Endothelial cell of umbilical vein (primary cell): ENCODE results near the gene LHFPL2. TPM values are rescaled to one million over a fixed set of nuclear protein-coding genes. Genes with fewer than 3 reads are reported as not detected.

Source experiments
- BruUV-seq: library from RNA; stranded (reverse); fragments of 400-500 nt; replicated peaks from 2 replicates; lab custom pipeline; 2021; lab: Mats Ljungman, UMichigan
- CTCF ChIA-PET: fragments of 300-600, 350-600 bp; sonication (Branson Sonifier 250); formaldehyde crosslinking; loops from one replicate; lab custom pipeline; 2021; ENCODE audit warnings: antibody characterized with exemption, inconsistent platforms; lab: Charles Lee
- POLR2A ChIA-PET: fragments of 300-600, 350-600 bp; sonication (Branson Sonifier 250); formaldehyde crosslinking; loops from one replicate; lab custom pipeline; 2021; ENCODE audit warnings: antibody characterized with exemption, inconsistent platforms; lab: Charles Lee
- DNase-seq: peaks from one replicate; pipeline ENCODE4 v3.0.0-alpha.2; 2011; ENCODE audit warnings: low read depth, low spot score
- FAIRE-seq: peaks from 2 replicates; lab custom pipeline; 2011; peaks lifted over from hg19 to GRCh38; lab: Jason Lieb, UNC
- H2AFZ ChIP-seq: 2 replicates; pipeline ENCODE4 v1.6.0; 2012; ENCODE audit warnings: low read depth, low read length, control low read depth, inconsistent platforms
- H3K27ac ChIP-seq: 2 replicates; pipeline ENCODE4 v1.5.1; 2011; ENCODE audit warnings: low read depth, mild to moderate bottlenecking, control low read depth, low read length, moderate library complexity; ENCODE audit not compliant: insufficient read depth
- H3K27me3 ChIP-seq, 2 experiments: 2 replicates each; pipeline versions ENCODE4 v1.6.0 to v1.6.1; 2011; ENCODE audit warnings: low read length in 2 of 2, mixed read lengths in 1 of 2; ENCODE audit not compliant: control insufficient read depth in 2 of 2, insufficient read depth in 2 of 2
- H3K36me3 ChIP-seq, 2 experiments: 2 replicates in 1 of 2; 3 replicates in 1 of 2; pipeline ENCODE4 v1.5.1; 2011; ENCODE audit warnings: low read length in 2 of 2, mild to moderate bottlenecking in 1 of 2, moderate library complexity in 1 of 2; ENCODE audit not compliant: control insufficient read depth in 2 of 2, insufficient read depth in 2 of 2; ENCODE audit errors: extremely low read depth in 1 of 2
- H3K4me1 ChIP-seq: 3 replicates; pipeline ENCODE4 v1.5.1; 2011; ENCODE audit warnings: mild to moderate bottlenecking, low read length; ENCODE audit not compliant: control insufficient read depth, insufficient read depth; ENCODE audit errors: extremely low read depth
- H3K4me2 ChIP-seq: 2 replicates; pipeline ENCODE4 v1.6.1; 2011; ENCODE audit warnings: low read length, control low read depth, mixed read lengths; ENCODE audit not compliant: insufficient read depth
- H3K4me3 ChIP-seq, 3 experiments: fragments of 200-600 bp in 1 of 3; sonication (generic), shearing (Covaris generic) in 1 of 3; replicated peaks in 1 of 3; 2 replicates each; pipeline ENCODE4 v1.5.1; 2011 to 2016; ENCODE audit warnings: control low read depth in 3 of 3, low read length in 3 of 3, mild to moderate bottlenecking in 2 of 3, inconsistent platforms in 1 of 3, low read depth in 1 of 3, moderate library complexity in 1 of 3; ENCODE audit not compliant: insufficient read depth in 1 of 3
- H3K79me2 ChIP-seq: 2 replicates; pipeline ENCODE4 v1.6.0; 2012; ENCODE audit warnings: low read length, inconsistent platforms; ENCODE audit not compliant: control insufficient read depth, insufficient read depth
- H3K9ac ChIP-seq: replicated peaks from 2 replicates; pipeline ENCODE3; 2011; ENCODE audit warnings: low read length, control low read depth; ENCODE audit not compliant: insufficient read depth; ENCODE audit errors: extremely low read depth
- H3K9me1 ChIP-seq: replicated peaks from 3 replicates; pipeline ENCODE4 v1.6.0; 2011; ENCODE audit warnings: mild to moderate bottlenecking, low read length; ENCODE audit not compliant: control insufficient read depth, insufficient read depth; ENCODE audit errors: extremely low read depth
- H3K9me3 ChIP-seq: replicated peaks from 2 replicates; pipeline ENCODE4 v1.5.1; 2012; ENCODE audit warnings: low read length, inconsistent platforms; ENCODE audit not compliant: control insufficient read depth, insufficient read depth
- H4K20me1 ChIP-seq: replicated peaks from 2 replicates; pipeline ENCODE3; 2011; ENCODE audit warnings: mild to moderate bottlenecking, low read length; ENCODE audit not compliant: control insufficient read depth, insufficient read depth; ENCODE audit errors: extremely low read depth
- EZH2 ChIP-seq: IDR thresholded peaks from 2 replicates; pipeline ENCODE4 v1.6.1; 2012; ENCODE audit warnings: borderline replicate concordance, low read depth, mild to moderate bottlenecking, moderate library complexity, low read length, inconsistent platforms; ENCODE audit not compliant: severe bottlenecking
- FOS ChIP-seq: IDR thresholded peaks from 2 replicates; pipeline ENCODE4 v1.6.1; 2011; ENCODE audit warnings: mild to moderate bottlenecking, low read length, moderate library complexity, borderline replicate concordance; ENCODE audit not compliant: insufficient read depth
- GATA2 ChIP-seq: IDR thresholded peaks from 2 replicates; pipeline ENCODE4 v1.7.0; 2011; ENCODE audit warnings: low read depth, mild to moderate bottlenecking, moderate library complexity, mixed read lengths, low read length; ENCODE audit not compliant: insufficient read length, insufficient read depth
- JUN ChIP-seq: IDR thresholded peaks from 2 replicates; pipeline ENCODE4 v1.6.1; 2011; ENCODE audit warnings: borderline replicate concordance, low read depth; ENCODE audit not compliant: insufficient read length, insufficient read depth
- MYC ChIP-seq: IDR thresholded peaks from one replicate; pipeline ENCODE4 v1.6.1; 2011; ENCODE audit warnings: mild to moderate bottlenecking, low read depth, low read length
- POLR2A ChIP-seq: IDR thresholded peaks from 2 replicates; pipeline ENCODE4 v1.6.1; 2012; ENCODE audit warnings: low read depth, mild to moderate bottlenecking, control low read depth, low read length
- POLR2AphosphoS5 ChIP-seq: IDR thresholded peaks from 2 replicates; pipeline ENCODE4 v1.6.1; 2012; ENCODE audit warnings: low read depth, mild to moderate bottlenecking, control low read depth, low read length, moderate library complexity; ENCODE audit not compliant: insufficient read depth
- dilution Hi-C: fragments of 300-500 bp; cut with MboI; formaldehyde crosslinking; loops from one replicate; pipeline ENCODE4 v1.15.0; 2019; ENCODE audit warnings: low sequenced_read_pairs; ENCODE audit not compliant: extremely low pct_ligation_motif_present
- intact Hi-C: fragments of 100-400 bp; cut with micrococcal nuclease; formaldehyde crosslinking; loops from one replicate; pipeline ENCODE4 v1.10.0; 2022
- polyA plus RNA-seq, 4 experiments: library from polyadenylated mRNA; depleted of rRNA in 3 of 4; stranded (reverse) in 3 of 4; unstranded in 1 of 4; fragments of >200 nt; gene quantifications; 2 replicates each; pipeline versions ENCODE4 v1.2.1 to v1.2.3, GENCODE V29; 2011 to 2012; ENCODE audit warnings: missing spikeins in 1 of 4
- total RNA-seq: library from RNA; stranded (reverse); gene quantifications from 2 replicates; pipeline ENCODE4 v1.2.3, GENCODE V29; 2021
- TF ChIP-seq, protein P1 (sequence below): IDR thresholded peaks from 2 replicates; pipeline ENCODE4 v1.6.1; 2011; ENCODE audit not compliant: insufficient read depth, insufficient read length
- TF ChIP-seq, protein P2 (sequence below), 2 donors: IDR thresholded peaks; 1 replicate in 1 of 2; 2 replicates in 1 of 2; pipeline ENCODE4 v1.5.1; 2011; ENCODE audit warnings: low read length in 2 of 2, mild to moderate bottlenecking in 2 of 2, moderate library complexity in 2 of 2, control low read depth in 1 of 2, inconsistent platforms in 1 of 2, low read depth in 1 of 2; ENCODE audit not compliant: insufficient read depth in 1 of 2; ENCODE audit errors: extremely low read depth in 1 of 2

The LHFPL2 gene
- total and polyA plus RNA-seq, 2 donors (not counting 3 experiments of a cell fraction or from before 2014, with no cell fraction given): 9.6 to 36.3 TPM

DNA sequence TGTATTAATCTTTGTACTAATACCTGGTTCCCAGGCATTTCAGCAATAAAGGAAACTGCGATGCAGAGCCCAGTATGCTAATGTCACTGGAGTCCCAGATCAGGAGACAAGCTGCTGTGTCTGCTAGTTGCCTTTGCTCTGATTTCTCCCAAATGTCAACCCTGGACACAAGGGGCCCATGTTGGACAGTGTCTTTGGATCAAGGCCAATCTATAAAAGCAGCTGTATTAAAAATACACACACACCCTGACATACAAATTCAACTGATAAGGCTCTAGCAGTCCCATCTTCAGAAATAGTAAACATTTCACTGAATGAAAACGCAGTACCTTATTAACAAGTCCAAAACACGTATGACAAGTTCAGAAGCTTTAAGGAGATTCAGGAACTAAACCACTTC lies 18.9 kb downstream of the LHFPL2 start:
- no peak overlapping the region for H3K4me3 ChIP-seq
- H3K9me1 ChIP-seq: no peaks in the 10 kb centered on the region
- DNase-seq: no peak
- ChIA-PET CTCF (interaction anchor here (0.8 to 1.3 kb wide), 4 partner anchors 18 to 158 kb away, joined by 3 to 4 read pairs (median 3); partner anchors contain the start of gene LHFPL2), POLR2A (no interaction called here)
- H3K9me3 ChIP-seq: no peaks in the 10 kb centered on the region
- FAIRE-seq: no peak
- TF ChIP-seq JUN: no peak
- no peak for TF ChIP-seq POLR2AphosphoS5
- no peak for TF ChIP-seq GATA2
- TF ChIP-seq, protein P1, sequence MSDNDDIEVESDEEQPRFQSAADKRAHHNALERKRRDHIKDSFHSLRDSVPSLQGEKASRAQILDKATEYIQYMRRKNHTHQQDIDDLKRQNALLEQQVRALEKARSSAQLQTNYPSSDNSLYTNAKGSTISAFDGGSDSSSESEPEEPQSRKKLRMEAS: no peak
- TF ChIP-seq FOS: no peak
- no peak for TF ChIP-seq EZH2
- TF ChIP-seq, protein P2, sequence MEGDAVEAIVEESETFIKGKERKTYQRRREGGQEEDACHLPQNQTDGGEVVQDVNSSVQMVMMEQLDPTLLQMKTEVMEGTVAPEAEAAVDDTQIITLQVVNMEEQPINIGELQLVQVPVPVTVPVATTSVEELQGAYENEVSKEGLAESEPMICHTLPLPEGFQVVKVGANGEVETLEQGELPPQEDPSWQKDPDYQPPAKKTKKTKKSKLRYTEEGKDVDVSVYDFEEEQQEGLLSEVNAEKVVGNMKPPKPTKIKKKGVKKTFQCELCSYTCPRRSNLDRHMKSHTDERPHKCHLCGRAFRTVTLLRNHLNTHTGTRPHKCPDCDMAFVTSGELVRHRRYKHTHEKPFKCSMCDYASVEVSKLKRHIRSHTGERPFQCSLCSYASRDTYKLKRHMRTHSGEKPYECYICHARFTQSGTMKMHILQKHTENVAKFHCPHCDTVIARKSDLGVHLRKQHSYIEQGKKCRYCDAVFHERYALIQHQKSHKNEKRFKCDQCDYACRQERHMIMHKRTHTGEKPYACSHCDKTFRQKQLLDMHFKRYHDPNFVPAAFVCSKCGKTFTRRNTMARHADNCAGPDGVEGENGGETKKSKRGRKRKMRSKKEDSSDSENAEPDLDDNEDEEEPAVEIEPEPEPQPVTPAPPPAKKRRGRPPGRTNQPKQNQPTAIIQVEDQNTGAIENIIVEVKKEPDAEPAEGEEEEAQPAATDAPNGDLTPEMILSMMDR (IDR thresholded peaks at IDR 0.05; ENCODE audit: extremely low read depth in 1 of 2, insufficient read depth in 1 of 2, low read depth in 1 of 2, low read length in 2 of 2): no peak
- no peak for TF ChIP-seq POLR2A
- TF ChIP-seq MYC: no peak
- H2AFZ ChIP-seq: no peak overlapping the region
- H4K20me1 ChIP-seq: no peaks in the 10 kb centered on the region
- H3K9ac ChIP-seq: no peak overlapping the region
- no peak overlapping the region for H3K4me2 ChIP-seq
- BruUV-seq: no TSS peak
- H3K36me3 ChIP-seq: peaks cover 2 to 38% of the 10 kb centered on the region in 2 experiments
- H3K27ac ChIP-seq: no peak overlapping the region
- no peaks in the 10 kb centered on the region for H3K27me3 ChIP-seq
- dilution Hi-C loops: no loop called here
- H3K79me2 ChIP-seq: peaks cover 14% of the 10 kb centered on the region
- intact Hi-C loops: no loop called here
- H3K4me1 ChIP-seq: no peaks in the 10 kb centered on the region
